ENCODE measurements around the gene IFRD2. TPM values are rescaled to one million over a fixed set of nuclear protein-coding genes. Genes with fewer than 3 reads are reported as not detected.

The IFRD2 gene
- total RNA-seq, 4 donors from 2014 or later: 42.0 to 129 (median 56.2) TPM

- Histone ChIP-seq H3K4me3 (no peak overlapping the region), H3K27ac (peak overlapping the region in 3 of 4 donors; percentile 10 to 96 (median 84)), H3K27me3 (no peaks in the 10 kb centered on the region), H3K9me3 (no peaks in the 10 kb centered on the region), H3K4me1 (peaks cover 0 to 100% (median 81%) of the 10 kb centered on the region in 4 donors), H3K36me3 (peaks cover 0 to 58% (median 10%) of the 10 kb centered on the region in 3 donors)
- WGBS, 2 donors: 94 to 97% methylated on average over 4 of the region's 4 CpGs
- TF ChIP-seq CTCF (IDR thresholded peaks at IDR 0.05) (no peak), POLR2A (IDR thresholded peaks at IDR 0.05) (no peak), EP300 (IDR thresholded peaks at IDR 0.05) (no peak)
- no peak for DNase-seq (ENCODE audit: low spot score in 2 of 2)
Measured at GRCh38 chr3:50250514-50250913, 41.7 kb downstream of the IFRD2 start.

- TF ChIP-seq CTCF (IDR thresholded peaks at IDR 0.05) (no peak), EP300 (IDR thresholded peaks at IDR 0.05) (no peak), POLR2A (IDR thresholded peaks at IDR 0.05) (no peak)
- DNase-seq (ENCODE audit: low spot score in 2 of 2): no peak
- Histone ChIP-seq H3K27me3 (no peaks in the 10 kb centered on the region), H3K4me1 (peaks cover 0 to 100% (median 83%) of the 10 kb centered on the region in 4 donors), H3K4me3 (no peak overlapping the region), H3K27ac (peak overlapping the region in 2 of 4 donors; percentile 84 to 96), H3K9me3 (no peaks in the 10 kb centered on the region), H3K36me3 (peaks cover 0 to 47% (median 10%) of the 10 kb centered on the region in 3 donors)
- 61 to 79% methylated on average over 4 to 5 of the region's 5 CpGs for WGBS, 2 donors
Measured at GRCh38 chr3:50249457-50249856, 42.8 kb downstream of the IFRD2 start.

- H3K27ac ChIP-seq: peak overlapping the region; percentile 5 to 96 (median 85)
- no peaks in the 10 kb centered on the region for H3K27me3 ChIP-seq
- H3K36me3 ChIP-seq: peaks cover 0 to 36% (median 10%) of the 10 kb centered on the region in 3 donors
- DNase-seq (ENCODE audit: low spot score in 2 of 2): no peak
- H3K4me3 ChIP-seq: no peak overlapping the region
- no peaks in the 10 kb centered on the region for H3K9me3 ChIP-seq
- H3K4me1 ChIP-seq: peaks cover 0 to 99% (median 82%) of the 10 kb centered on the region in 4 donors
- TF ChIP-seq CTCF (IDR thresholded peaks at IDR 0.05): no peak
- TF ChIP-seq EP300 (IDR thresholded peaks at IDR 0.05): no peak
- TF ChIP-seq POLR2A (IDR thresholded peaks at IDR 0.05): no peak
- WGBS, 2 donors: 7 to 18% methylated on average over 3 of the region's 3 CpGs
Measured at GRCh38 chr3:50248387-50248786, 43.8 kb downstream of the IFRD2 start.

GRCh38 chr3:50246517-50246954, 45.7 kb downstream of the IFRD2 start:
- DNase-seq (ENCODE audit: low spot score in 2 of 2): no peak

More at GRCh38 chr3:50246517-50246954, 45.7 kb downstream of the IFRD2 start:
- H3K27me3 ChIP-seq: no peaks in the 10 kb centered on the region
- peak overlapping the region in 3 of 4 donors; percentile 27 to 52 (median 42) for H3K4me3 ChIP-seq
- peaks cover 0 to 18% (median 0%) of the 10 kb centered on the region in 3 donors for H3K36me3 ChIP-seq
- peak overlapping the region; percentile 73 to 96 (median 85) for H3K27ac ChIP-seq
- peaks cover 0 to 99% (median 97%) of the 10 kb centered on the region in 4 donors for H3K4me1 ChIP-seq
- no peaks in the 10 kb centered on the region for H3K9me3 ChIP-seq
- TF ChIP-seq POLR2A (IDR thresholded peaks at IDR 0.05): no peak
- TF ChIP-seq CTCF (IDR thresholded peaks at IDR 0.05): peak in 1 of 5 experiments; percentile 12
- WGBS, 2 donors: 12 to 17% methylated on average over 9 to 10 of the region's 10 CpGs
